Omental fat pad (tissue), 4 donors: ENCODE data around the gene ATXN2L. TPM values are rescaled to one million over a fixed set of nuclear protein-coding genes. Genes with fewer than 3 reads are reported as not detected.
"Not testable (repeated sequence)": the region's sequence is repeated elsewhere in the genome, so short reads cannot be mapped to it uniquely, and the experiment has no call there.

Experiments used
- ATAC-seq: fragments of 150-250 bp; one replicate; pipeline ENCODE4 v1.9.1; 2016; ENCODE audit warnings: mild to moderate bottlenecking, moderate library complexity; ENCODE audit not compliant: low FRiP score
- DNase-seq: peaks from one replicate; pipeline ENCODE4 v3.0.0-alpha.2; 2019; ENCODE audit warnings: low spot score
- CTCF ChIP-seq, 3 donors: fragments of 450-650 bp; IDR thresholded peaks; one replicate each; pipeline ENCODE4 v1.5.1; 2016 to 2017; ENCODE audit warnings: antibody characterized with exemption in 3 of 3, mild to moderate bottlenecking in 3 of 3, moderate library complexity in 2 of 3
- total RNA-seq, 4 donors: library from RNA; depleted of rRNA; stranded (reverse); fragments of >200 nt; gene quantifications; one replicate each; pipeline ENCODE4 v1.1.0, GENCODE V29; 2016

Gene ATXN2L
- total RNA-seq, 4 donors from 2014 or later, result 34.4 to 83.3 (median 59.5) TPM

- DNase-seq (no peak), ATAC-seq (no peak)
- TF ChIP-seq CTCF (IDR thresholded peaks at IDR 0.05), result no peak
Observed at GRCh38 chr16:28866454-28866804, 43.6 kb downstream of the ATXN2L start.

GRCh38 chr16:28867241-28867640, 44.4 kb downstream of the ATXN2L start:
- no peak for ATAC-seq
- TF ChIP-seq CTCF (IDR thresholded peaks at IDR 0.05), result no peak
- no peak for DNase-seq

- not testable (repeated sequence) for ATAC-seq, DNase-seq
Observed at GRCh38 chr16:28867646-28868045, 44.8 kb downstream of the ATXN2L start.

- DNase-seq (no peak), ATAC-seq (no peak)
- no peak for TF ChIP-seq CTCF (IDR thresholded peaks at IDR 0.05)
Observed at GRCh38 chr16:28869201-28869600, 46.4 kb downstream of the ATXN2L start.

GRCh38 chr16:28872952-28873351, 50.2 kb downstream of the ATXN2L start:
- TF ChIP-seq CTCF (IDR thresholded peaks at IDR 0.05), result no peak
- DNase-seq (no peak), ATAC-seq (no peak)

- no peak for TF ChIP-seq CTCF (IDR thresholded peaks at IDR 0.05)
- ATAC-seq (no peak), DNase-seq (no peak)
Observed at GRCh38 chr16:28873543-28874201, 50.9 kb downstream of the ATXN2L start.

- ATAC-seq (no peak), DNase-seq (no peak)
- no peak for TF ChIP-seq CTCF (IDR thresholded peaks at IDR 0.05)
Observed at GRCh38 chr16:28874406-28874805, 51.6 kb downstream of the ATXN2L start.
